GM21717 (cell line): ENCODE data around the gene DBN1.

ENCODE experiments used
- ATAC-seq: cut with Tn5 transposase; IDR thresholded peaks from one replicate; pipeline ENCODE4 v1.9.1; 2021; ENCODE audit warnings: mild to moderate bottlenecking, moderate library complexity; ENCODE audit not compliant: unreplicated experiment

DBN1 gene

GRCh38 chr5:177505075-177505474, 31.6 kb upstream of the DBN1 start:
- ATAC-seq: no peak

- ATAC-seq: no peak
Measured at GRCh38 chr5:177504086-177505056, 30.9 kb upstream of the DBN1 start.

- ATAC-seq: no peak
Measured at GRCh38 chr5:177503351-177504085, 30.1 kb upstream of the DBN1 start.

- ATAC-seq: no peak
Measured at GRCh38 chr5:177502886-177503285, 29.5 kb upstream of the DBN1 start.

GRCh38 chr5:177501874-177502678, 28.6 kb upstream of the DBN1 start:
- ATAC-seq: no peak

- ATAC-seq: no peak
Measured at GRCh38 chr5:177500685-177501522, 27.5 kb upstream of the DBN1 start.

GRCh38 chr5:177499842-177500241, 26.4 kb upstream of the DBN1 start:
- no peak for ATAC-seq

GRCh38 chr5:177498013-177498787, 24.8 kb upstream of the DBN1 start:
- peak; percentile 1 for ATAC-seq

- peak; percentile 77 for ATAC-seq
Measured at GRCh38 chr5:177497292-177498012, 24.0 kb upstream of the DBN1 start, which contains the start of gene PDLIM7. Gene PDLIM7 (minus strand): TSS chr5:177497604. CDS start chr5:177496512, 1,092 bp downstream.

- ATAC-seq: no peak
Measured at GRCh38 chr5:177496727-177497291, 23.4 kb upstream of the DBN1 start.

GRCh38 chr5:177496070-177496726, 22.8 kb upstream of the DBN1 start:
- ATAC-seq: no peak

- no peak for ATAC-seq
Measured at GRCh38 chr5:177495243-177496060, 22.0 kb upstream of the DBN1 start.

- no peak for ATAC-seq
Measured at GRCh38 chr5:177494346-177495195, 21.1 kb upstream of the DBN1 start.

- no peak for ATAC-seq
Measured at GRCh38 chr5:177493795-177494345, 20.4 kb upstream of the DBN1 start.

- ATAC-seq: no peak
Measured at GRCh38 chr5:177492841-177493240, 19.4 kb upstream of the DBN1 start.
